Esophagus muscularis mucosa (tissue), 3 donors: ENCODE results near the gene CP.

ENCODE experiments used
- CTCF ChIP-seq, 3 experiments: fragments of 200-600 bp in 2 of 3; fragments of 450-650 bp in 1 of 3; sonication (generic) in 2 of 3; IDR thresholded peaks; one replicate each; pipeline ENCODE4 v1.5.1; 2017 to 2019; ENCODE audit warnings: antibody characterized with exemption in 3 of 3, mild to moderate bottlenecking in 2 of 3, moderate library complexity in 1 of 3
- POLR2A ChIP-seq: fragments of 450-650 bp; IDR thresholded peaks from one replicate; pipeline ENCODE4 v1.6.1; 2017; ENCODE audit warnings: antibody characterized with exemption, moderate library complexity, mild to moderate bottlenecking, low read depth
- POLR2AphosphoS5 ChIP-seq, 2 donors: sonication (generic); formaldehyde crosslinking; IDR thresholded peaks; one replicate each; pipeline ENCODE4 v1.6.1; 2017; ENCODE audit warnings: antibody characterized with exemption in 2 of 2

GRCh38 chr3:149267565-149267964 is 45.9 kb upstream of the CP start:
- TF ChIP-seq POLR2AphosphoS5 (IDR thresholded peaks at IDR 0.05) (no peak), CTCF (IDR thresholded peaks at IDR 0.05) (no peak), POLR2A (no peak)
